ENCODE results near the gene VTI1B.
A peak's percentile ranks its signal among the peaks of the same experiment; 100 is the strongest.
"Not testable (repeated sequence)": the region's sequence is repeated elsewhere in the genome, so short reads cannot be mapped to it uniquely, and the experiment has no call there.

VTI1B gene, protein sequence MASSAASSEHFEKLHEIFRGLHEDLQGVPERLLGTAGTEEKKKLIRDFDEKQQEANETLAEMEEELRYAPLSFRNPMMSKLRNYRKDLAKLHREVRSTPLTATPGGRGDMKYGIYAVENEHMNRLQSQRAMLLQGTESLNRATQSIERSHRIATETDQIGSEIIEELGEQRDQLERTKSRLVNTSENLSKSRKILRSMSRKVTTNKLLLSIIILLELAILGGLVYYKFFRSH

DNA sequence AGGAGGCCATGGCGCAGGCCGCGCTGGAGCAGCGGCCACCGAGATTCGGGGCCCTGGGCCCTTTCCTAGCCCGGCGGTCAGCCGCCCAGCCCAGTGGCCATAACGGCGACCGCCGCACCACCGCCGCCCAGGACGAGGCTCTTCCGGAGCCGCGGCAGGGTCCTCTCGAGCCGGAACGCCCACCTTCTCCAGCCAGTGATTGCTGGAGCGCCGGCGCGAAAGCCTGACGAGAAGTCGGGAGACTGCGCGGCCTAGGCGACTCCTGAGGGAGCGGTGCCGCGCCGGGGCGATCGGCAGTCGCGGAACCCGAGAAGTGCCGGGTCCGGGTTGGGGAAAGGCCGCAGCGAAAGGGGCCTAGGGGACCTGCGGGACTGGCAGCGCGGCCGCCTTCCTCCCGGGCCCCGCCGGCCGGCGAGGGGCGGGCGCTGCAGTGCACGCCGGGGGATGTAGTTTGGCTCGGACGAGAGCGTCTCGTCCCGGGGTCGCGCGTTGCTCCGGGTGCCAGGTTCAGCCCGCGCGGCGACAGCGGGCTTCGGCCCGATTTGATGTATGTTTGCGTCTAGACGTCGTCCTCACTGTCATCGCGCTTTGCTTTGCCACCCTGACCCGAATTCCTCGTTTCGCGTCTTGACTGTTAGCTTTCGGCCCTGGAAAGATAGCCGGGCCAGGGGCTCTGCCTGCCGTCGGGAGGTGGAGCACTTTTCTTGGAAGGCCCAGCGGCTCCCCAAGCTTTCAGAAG is at the start of gene VTI1B:
Gene VTI1B, minus strand, starts transcription at position 153 of the 739 bp plus-strand sequence. Its CDS starts 143 bp downstream, at position 10.
- TF ChIP-seq CTCF (IDR thresholded peaks at IDR 0.05; ENCODE audit: low read depth, low read length, missing control alignments), result peak; percentile 52
- Histone ChIP-seq H3K36me3 (replicated peaks) (peaks cover 23% of the 10 kb centered on the region), H3K27me3 (replicated peaks) (no peaks in the 10 kb centered on the region), H3K27ac (peak within 1 kb of the TSS; percentile 97), H3K4me3 (ENCODE audit: low read depth, low read length) (peak within 1 kb of the TSS; percentile 82)
- peak; percentile 52 for DNase-seq
- in situ Hi-C loops (cut with HindIII; ENCODE audit: low pct_ligation_motif_present, low sequenced_read_pairs), result no loop called here

- peaks cover 2% of the 10 kb centered on the region for H3K27me3 ChIP-seq (replicated peaks)
- in situ Hi-C loops (cut with HindIII; ENCODE audit: low pct_ligation_motif_present, low sequenced_read_pairs), result no loop called here
- H3K4me3 ChIP-seq (ENCODE audit: low read depth, low read length), result no peak overlapping the region
- no peak for DNase-seq
- no peaks in the 10 kb centered on the region for H3K36me3 ChIP-seq (replicated peaks)
- no peak for TF ChIP-seq CTCF (IDR thresholded peaks at IDR 0.05; ENCODE audit: low read depth, low read length, missing control alignments)
- no peak overlapping the region for H3K27ac ChIP-seq
Observed at GRCh38 chr14:67722293-67722692, 47.9 kb upstream of the VTI1B start.

- Histone ChIP-seq H3K36me3 (replicated peaks) (no peaks in the 10 kb centered on the region), H3K4me3 (ENCODE audit: low read depth, low read length) (no peak overlapping the region), H3K27me3 (replicated peaks) (peaks cover 2% of the 10 kb centered on the region), H3K27ac (no peak overlapping the region)
- TF ChIP-seq CTCF (IDR thresholded peaks at IDR 0.05; ENCODE audit: low read depth, low read length, missing control alignments), result no peak
- in situ Hi-C loops (cut with HindIII; ENCODE audit: low pct_ligation_motif_present, low sequenced_read_pairs), result no loop called here
- DNase-seq, result no peak
Observed at GRCh38 chr14:67721875-67722274, 47.4 kb upstream of the VTI1B start.

DNA sequence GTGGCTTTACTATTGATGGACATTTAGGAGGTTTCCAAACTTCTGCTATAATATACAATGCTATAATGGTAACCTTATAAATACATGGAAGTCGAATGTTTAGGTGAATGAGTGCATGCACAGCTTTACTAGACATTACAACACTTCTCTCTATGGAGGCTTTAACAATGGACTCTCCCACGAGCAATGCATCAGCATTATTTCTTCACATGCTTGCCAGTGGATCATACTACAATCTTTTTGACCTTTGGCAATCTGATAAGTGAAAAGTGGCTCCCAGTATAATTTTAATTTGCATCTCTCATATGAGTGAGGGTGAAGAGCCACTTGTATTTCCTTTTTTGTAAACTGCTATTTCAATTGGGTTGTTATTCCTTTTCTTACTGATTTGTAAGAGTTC is 45.4 kb upstream of the VTI1B start:
- in situ Hi-C loops (cut with HindIII; ENCODE audit: low pct_ligation_motif_present, low sequenced_read_pairs), result no loop called here
- no peak for DNase-seq
- Histone ChIP-seq H3K4me3 (ENCODE audit: low read depth, low read length) (no peak overlapping the region), H3K27me3 (replicated peaks) (no peaks in the 10 kb centered on the region), H3K27ac (no peak overlapping the region), H3K36me3 (replicated peaks) (no peaks in the 10 kb centered on the region)
- TF ChIP-seq CTCF (IDR thresholded peaks at IDR 0.05; ENCODE audit: low read depth, low read length, missing control alignments), result no peak

- H3K36me3 ChIP-seq (replicated peaks); DNase-seq; in situ Hi-C loops (cut with HindIII; ENCODE audit: low pct_ligation_motif_present, low sequenced_read_pairs); H3K27me3 ChIP-seq (replicated peaks); H3K4me3 ChIP-seq (ENCODE audit: low read depth, low read length); H3K27ac ChIP-seq: not testable (repeated sequence)
Observed at GRCh38 chr14:67719385-67719784, 45.0 kb upstream of the VTI1B start.

DNA sequence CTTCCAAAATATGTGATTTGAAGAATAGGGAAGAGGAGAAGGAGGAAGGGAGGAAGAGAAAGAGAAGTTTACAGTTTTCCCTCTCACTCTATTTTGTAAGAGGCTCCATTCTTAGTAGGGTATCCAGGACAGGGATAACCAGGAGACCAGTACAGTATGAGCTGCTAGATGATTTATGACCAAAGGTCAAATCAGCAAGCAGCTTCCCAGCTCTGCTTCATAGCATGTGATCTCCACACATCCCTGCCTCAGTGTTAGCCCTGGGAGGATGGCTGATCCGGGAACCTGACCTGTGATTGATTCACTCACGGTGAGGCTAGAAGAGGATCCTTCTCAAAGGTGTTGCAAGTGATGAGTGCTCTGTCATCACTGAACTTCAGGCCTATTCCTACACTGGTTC is 43.8 kb upstream of the VTI1B start:
- in situ Hi-C loops (cut with HindIII; ENCODE audit: low pct_ligation_motif_present, low sequenced_read_pairs), result no loop called here
- TF ChIP-seq CTCF (IDR thresholded peaks at IDR 0.05; ENCODE audit: low read depth, low read length, missing control alignments), result no peak
- no peaks in the 10 kb centered on the region for H3K36me3 ChIP-seq (replicated peaks)
- H3K4me3 ChIP-seq (ENCODE audit: low read depth, low read length), result no peak overlapping the region
- no peak for DNase-seq
- H3K27ac ChIP-seq, result no peak overlapping the region
- H3K27me3 ChIP-seq (replicated peaks), result no peaks in the 10 kb centered on the region

All from brain microvascular endothelial cell (primary cell).